GM12865 (cell line): ENCODE results near the gene TMEM232.
"Not testable (repeated sequence)": the region's sequence is repeated elsewhere in the genome, so short reads cannot be mapped to it uniquely, and the experiment has no call there.

ENCODE experiments used
- DNase-seq: peaks from one replicate; pipeline ENCODE4 v3.0.0; 2010; ENCODE audit warnings: low read depth
- H3K4me3 ChIP-seq: 2 replicates; pipeline ENCODE4 v1.5.1; 2011; ENCODE audit warnings: mild to moderate bottlenecking, low read depth, low read length, control low read depth
- TF ChIP-seq, protein P1 (sequence below): IDR thresholded peaks from 2 replicates; pipeline ENCODE4 v1.5.1; 2011; ENCODE audit warnings: low read length, control low read depth, low read depth, inconsistent platforms; ENCODE audit not compliant: insufficient read depth; ENCODE audit errors: missing control alignments

TMEM232 gene

GRCh38 chr5:110736753-110737152, 10.3 kb upstream of the TMEM232 start:
- TF ChIP-seq, protein P1, sequence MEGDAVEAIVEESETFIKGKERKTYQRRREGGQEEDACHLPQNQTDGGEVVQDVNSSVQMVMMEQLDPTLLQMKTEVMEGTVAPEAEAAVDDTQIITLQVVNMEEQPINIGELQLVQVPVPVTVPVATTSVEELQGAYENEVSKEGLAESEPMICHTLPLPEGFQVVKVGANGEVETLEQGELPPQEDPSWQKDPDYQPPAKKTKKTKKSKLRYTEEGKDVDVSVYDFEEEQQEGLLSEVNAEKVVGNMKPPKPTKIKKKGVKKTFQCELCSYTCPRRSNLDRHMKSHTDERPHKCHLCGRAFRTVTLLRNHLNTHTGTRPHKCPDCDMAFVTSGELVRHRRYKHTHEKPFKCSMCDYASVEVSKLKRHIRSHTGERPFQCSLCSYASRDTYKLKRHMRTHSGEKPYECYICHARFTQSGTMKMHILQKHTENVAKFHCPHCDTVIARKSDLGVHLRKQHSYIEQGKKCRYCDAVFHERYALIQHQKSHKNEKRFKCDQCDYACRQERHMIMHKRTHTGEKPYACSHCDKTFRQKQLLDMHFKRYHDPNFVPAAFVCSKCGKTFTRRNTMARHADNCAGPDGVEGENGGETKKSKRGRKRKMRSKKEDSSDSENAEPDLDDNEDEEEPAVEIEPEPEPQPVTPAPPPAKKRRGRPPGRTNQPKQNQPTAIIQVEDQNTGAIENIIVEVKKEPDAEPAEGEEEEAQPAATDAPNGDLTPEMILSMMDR = no peak
- no peak for DNase-seq
- no peak overlapping the region for H3K4me3 ChIP-seq

GRCh38 chr5:110735556-110735955, 9.1 kb upstream of the TMEM232 start:
- no peak overlapping the region for H3K4me3 ChIP-seq
- TF ChIP-seq, protein P1 = no peak
- DNase-seq = no peak

DNA sequence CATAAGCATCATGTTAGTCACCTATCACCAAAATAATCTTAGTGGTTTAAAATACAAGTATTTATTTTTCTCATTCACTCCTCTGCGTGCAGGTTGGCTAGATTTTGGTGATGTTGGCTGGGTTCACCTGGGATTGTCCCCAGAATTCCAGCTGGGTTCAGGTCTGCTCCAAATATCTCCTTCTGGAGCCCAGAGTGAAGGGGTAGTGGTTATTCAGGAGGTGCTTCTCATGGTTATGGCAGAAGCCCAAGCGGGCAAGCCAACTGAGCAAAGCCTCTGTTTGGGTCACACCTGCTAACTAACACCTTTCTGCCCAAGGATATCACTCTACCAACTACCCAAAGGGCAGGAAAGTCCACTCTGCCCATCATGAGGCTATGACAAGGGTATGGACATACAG, 7.6 kb upstream of the TMEM232 start:
- H3K4me3 ChIP-seq = no peak overlapping the region
- TF ChIP-seq, protein P1 = no peak
- no peak for DNase-seq

DNA sequence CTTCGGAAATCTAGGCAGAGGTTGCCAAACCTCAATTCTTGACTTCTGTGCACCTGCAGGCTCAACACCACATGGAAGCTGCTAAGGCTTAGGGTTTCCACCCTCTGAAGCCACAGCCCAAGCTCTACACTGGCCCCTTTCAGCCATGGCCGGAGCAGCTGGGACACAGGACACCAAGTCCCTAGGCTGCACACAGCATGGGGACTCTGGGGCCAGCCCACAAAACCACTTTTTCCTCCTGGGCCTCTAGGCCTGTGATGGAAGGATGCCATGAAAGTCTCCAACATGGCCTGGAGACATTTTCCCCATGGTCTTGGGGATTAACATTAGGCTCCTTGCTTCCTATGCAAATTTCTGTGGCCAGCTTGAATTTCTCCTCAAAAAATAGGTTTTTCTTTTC, 5.0 kb upstream of the TMEM232 start:
- H3K4me3 ChIP-seq, DNase-seq: not testable (repeated sequence)

- TF ChIP-seq, protein P1 = no peak
- no peak overlapping the region for H3K4me3 ChIP-seq
- DNase-seq = no peak
Measured at GRCh38 chr5:110727025-110727314, 499 bp upstream of the TMEM232 start.

- TF ChIP-seq, protein P1 = no peak
- DNase-seq = no peak
- H3K4me3 ChIP-seq = no peak overlapping the region
Measured at GRCh38 chr5:110718311-110718710, 8.2 kb downstream of the TMEM232 start.

DNA sequence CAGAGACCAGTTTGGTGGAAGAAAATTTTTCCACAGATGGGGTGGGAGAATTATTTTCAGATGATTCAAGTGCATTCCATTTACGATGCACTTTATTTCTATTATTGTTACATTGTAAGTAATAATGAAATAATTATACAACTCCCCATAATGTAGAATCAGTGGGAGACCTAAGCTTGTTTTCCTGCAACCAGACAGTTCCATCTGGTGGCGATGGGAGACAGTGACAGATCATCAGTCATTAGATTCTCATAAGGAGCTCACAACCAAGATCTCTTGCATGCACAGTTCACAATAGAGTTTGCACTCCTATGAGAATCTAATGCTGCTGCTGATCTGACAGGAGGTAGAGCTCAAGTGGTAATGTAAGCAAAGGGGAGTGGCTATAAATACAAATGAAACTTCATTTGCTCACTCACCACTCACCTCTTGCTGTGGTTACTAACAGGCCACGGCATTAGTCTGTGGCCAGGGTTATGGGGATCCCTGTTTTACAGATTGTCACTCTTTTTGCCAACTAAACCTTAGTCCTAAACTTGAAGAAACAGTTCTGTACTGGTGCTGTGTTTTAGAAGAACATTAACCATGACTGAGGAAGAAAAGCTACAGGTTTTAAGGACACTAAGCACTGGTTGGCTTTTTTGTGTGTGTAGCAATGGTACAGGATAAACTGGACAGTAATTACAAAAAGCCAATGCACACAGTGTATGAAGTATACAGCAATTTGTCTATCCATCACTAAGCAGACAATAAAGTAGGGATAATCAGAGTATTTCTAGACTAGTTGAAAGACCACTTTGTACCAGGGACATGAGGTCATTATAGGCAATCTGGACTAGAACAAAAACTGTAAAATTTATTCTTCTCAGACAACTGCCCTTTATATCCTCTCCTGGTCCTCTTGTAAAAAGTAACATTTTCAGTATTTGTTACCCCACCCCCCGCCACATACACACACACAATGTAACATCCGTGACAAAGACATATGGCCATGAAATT, 9.9 kb downstream of the TMEM232 start:
- H3K4me3 ChIP-seq = no peak overlapping the region
- TF ChIP-seq, protein P1 = no peak
- no peak for DNase-seq
